Germinal center (tissue), 1 donor: ENCODE data around the gene CFAP97D2.
"Not testable (repeated sequence)": the region's sequence is repeated elsewhere in the genome, so short reads cannot be mapped to it uniquely, and the experiment has no call there.

ENCODE experiments used
- DNase-seq: peaks from one replicate; pipeline ENCODE4 v3.0.0; 2012; ENCODE audit warnings: mixed read lengths, low spot score

CFAP97D2 gene

DNA sequence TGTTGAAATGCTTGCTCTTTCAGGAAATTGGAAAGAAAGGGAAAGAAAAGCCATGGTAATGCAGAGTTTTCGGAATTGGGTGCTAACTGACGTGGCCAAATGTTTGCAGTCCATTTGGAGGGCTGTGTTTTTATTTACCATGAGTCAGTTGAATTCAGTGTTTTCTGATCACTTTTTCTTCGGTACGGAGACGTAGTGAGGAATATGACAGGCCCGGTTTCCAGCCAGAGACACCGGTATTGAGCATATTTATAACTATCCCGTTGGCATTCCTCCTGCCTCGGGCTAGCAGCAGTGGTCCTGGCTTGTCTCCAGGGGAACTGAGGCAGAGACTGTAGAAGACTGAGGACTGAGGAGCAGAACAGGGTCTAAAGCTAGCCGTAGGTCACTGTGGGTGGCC is 56.6 kb downstream of the CFAP97D2 start:
- no peak for DNase-seq

DNA sequence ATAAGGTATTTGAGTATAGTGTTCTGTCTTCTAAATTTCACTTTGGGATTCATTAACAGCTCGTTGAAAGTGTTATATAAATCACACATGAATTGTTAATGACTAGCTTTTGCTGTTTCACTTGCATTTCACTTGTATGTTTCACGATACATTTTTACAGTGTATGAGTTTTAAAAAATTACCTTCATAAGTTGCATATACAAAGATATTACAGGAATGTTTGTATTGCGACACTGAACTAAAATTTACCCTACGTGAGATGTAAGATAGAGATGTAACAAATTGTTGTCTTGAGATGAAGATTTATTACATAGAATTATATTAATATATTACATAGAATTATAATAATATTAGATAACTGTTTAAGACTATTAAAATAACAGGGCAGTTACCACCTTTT is 57.2 kb downstream of the CFAP97D2 start:
- no peak for DNase-seq

DNA sequence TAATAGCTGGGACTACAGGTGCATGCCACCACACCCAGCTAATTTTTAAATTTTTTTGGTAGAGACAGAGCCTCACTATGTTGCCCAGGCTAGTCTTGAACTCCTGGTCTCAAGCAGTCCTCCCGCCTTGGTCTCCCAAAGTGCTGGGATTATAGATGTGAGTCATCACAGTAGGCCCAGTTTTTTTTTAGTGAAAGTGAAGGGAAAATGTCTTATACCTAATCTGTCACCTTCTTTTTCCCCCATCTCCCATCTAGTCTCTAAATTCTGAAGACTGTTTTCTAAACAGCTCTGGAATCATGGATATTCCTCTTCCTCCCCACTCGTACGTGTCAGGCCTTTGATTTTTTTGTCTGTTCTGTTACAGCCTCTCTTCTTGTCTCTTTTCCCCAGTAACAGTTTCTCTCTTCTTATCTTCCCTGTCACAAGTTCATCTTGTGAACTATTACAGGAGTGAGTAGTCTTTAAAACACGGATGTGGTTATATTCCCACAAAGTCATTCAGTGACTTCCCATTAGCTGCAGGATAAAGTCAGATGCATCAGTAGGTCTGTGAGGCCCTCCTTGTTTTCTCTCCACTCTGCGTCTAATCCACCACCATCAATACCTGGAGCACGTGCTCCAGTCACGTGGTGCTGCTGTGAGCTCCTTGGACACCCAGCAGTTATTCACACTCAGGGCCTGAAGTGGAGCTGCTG is 58.5 kb downstream of the CFAP97D2 start:
- no peak for DNase-seq

DNA sequence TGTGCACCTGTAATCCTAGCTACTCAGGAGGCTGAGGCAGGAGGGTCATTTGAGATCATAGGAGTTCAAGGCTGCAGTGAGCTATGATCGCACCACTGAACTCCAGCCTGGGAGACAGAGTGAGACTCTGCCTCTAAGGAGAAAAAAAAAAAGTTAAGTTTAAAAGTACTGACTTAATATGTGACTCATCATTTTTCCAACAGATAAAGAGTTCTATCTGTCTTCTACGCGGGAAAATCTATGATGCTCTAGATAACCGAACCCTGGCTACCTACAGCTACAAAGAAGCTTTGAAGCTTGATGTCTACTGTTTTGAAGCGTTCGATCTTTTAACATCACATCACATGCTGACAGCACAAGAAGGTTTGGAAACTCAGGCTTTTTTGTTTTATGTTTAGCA is 62.9 kb downstream of the CFAP97D2 start:
- DNase-seq = no peak

DNA sequence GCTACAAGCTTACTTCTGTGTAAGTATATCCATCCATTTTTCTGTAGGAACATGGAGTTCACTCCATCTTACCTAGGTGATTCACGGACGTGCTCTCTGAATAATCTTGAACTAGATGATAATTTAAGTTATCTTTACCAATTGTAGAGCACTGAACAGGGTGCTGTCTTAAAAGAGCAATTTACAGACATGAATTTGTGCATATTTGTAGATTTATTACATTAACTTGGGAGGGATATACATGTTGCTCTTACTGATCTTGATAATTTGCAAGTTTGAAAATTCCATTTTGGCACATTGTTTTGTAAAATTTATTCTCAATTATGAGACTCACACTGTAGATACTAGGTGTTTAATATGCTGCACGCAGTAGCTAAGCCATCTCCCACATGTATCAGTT is 64.9 kb downstream of the CFAP97D2 start:
- no peak for DNase-seq

DNA sequence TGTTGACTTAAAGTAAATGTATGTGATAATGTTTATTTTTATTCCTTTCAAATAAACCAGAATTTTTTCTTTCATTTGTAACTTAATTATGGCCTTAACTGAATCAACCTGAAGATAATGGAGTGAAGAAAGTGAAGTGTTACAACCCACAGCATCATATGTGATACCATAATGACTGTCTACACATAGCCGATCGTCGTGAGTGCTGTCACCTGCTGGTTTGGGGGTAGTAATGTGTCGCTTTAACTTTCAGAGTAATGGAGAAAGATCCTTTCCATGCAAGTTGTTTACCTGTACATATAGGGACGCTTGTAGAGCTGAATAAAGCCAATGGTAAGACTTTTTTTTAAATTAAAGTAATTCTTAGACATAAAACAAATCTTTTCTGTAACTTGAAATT is 65.6 kb downstream of the CFAP97D2 start:
- DNase-seq = no peak

DNA sequence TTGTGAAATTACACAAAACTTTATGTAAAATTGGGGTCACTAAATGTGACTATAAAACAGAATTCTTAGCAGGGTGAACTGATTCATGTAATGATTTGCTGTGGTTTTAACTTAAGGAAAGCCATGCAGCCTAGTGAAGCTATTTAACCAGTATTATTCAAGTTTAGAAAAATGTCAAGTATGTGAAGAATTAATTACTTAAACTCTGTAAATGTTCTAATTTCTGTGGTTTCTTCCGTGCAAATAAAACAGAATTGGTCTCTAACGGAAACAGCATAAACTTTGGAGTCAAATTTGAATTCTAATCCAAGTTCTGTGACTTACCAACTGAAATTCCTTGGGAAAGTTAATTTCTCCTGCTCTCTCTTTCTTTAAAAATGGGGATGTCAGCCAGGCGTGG is 69.0 kb downstream of the CFAP97D2 start:
- DNase-seq = no peak

DNA sequence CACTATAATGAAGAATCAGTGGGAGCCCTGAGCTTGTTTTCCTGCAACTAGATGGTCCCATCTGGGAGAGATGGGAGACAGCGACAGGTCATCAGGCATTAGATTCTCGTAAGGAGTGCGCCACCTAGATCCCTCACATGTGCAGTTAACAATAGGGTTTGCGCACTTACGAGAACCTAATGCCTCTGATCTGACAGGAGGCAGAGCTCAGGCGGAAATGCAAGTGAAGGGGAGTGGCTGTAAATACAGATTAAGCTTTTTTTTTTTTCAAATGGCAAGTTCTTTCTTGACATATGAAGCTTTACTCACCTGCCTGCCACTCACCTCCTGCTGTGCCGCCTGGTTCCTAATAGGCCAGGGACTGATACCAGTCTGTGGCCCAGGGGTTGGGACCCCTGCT is 70.0 kb downstream of the CFAP97D2 start:
- DNase-seq = no peak

DNA sequence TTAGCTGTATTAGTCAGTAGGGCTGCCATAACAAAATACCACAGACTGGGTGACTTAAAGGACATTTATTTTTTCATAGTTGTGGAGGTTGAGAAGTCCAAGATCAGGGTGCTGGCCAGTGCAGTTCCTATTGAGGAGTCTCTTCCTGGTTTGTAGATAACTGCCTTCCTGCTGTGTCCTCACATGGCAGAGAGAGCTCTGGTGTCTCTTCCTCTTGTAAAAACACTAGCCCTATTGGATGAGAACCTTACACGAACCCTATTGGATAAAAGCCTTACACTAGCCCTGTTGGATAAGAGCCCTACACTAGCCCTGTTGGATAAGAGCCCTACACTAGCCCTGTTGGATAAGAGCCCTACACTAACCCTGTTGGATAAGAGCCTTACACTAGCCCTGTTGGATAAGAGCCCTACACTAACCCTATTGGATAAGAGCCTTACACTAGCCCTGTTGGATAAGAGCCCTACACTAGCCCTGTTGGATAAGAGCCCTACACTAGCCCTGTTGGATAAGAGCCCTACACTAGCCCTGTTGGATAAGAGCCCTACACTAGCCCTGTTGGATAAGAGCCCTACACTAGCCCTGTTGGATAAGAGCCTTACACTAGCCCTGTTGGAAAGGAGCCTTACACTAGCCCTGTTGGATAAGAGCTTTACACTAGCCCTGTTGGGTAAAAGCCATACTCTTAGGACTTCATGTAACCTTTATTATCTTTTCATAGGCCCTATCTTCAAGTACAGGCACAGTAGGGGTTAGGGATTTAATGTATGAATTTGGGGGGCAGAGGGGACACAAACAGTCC is 72.8 kb downstream of the CFAP97D2 start:
- DNase-seq = not testable (repeated sequence)

DNA sequence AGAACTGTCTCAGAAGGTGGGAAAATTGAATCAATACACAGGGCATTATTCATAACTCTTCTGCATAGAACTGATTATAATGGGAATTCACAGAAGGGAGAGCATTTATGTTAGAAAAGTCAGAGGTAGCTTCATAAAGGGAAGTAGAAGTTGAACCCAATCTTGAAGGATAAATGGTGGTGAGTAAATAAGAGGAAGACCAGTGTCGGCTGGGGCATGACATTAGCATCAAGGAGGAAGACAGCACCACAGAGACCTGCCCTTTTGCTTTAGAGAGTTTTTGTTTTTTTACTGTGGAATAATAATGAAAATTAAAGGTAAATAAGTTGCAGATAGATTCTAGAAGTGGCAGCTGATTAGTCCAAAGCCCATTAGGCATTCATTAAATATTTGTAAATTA is 77.5 kb downstream of the CFAP97D2 start:
- DNase-seq = no peak

DNA sequence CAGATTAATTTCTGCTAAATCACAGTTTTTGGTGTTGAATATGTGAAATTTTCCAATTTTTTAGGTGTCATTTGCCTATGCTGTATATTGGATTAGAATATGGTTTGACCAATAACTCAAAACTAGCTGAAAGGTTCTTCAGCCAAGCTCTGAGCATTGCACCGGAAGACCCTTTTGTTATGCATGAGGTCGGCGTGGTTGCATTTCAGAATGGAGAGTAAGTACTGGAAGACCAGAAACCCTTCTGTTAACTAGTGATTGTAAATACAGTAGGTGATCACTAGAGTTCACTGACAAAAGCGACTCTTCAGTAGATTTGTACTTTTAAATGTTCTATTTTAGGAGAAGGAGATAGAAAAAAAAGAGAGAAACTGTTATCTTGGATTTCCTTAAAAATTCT is 78.0 kb downstream of the CFAP97D2 start:
- no peak for DNase-seq

DNA sequence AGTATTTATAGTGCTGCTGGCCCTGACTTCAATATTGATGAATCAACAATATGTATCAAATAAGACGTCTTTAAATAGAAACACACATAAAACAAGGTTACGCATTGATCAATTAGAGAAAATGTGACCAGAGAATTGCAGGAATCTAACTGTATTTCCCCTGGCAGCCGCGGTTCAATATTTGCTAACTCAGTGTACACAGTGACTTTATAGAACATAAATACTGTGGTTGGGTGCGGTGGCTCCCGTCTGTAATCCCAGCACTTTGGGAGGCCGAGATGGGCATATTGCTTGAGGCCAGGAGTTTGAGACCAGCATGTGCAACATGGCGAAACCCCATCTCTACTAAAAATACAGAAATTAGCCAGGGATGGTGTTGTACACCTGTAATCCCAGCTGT is 79.5 kb downstream of the CFAP97D2 start:
- DNase-seq = no peak

DNA sequence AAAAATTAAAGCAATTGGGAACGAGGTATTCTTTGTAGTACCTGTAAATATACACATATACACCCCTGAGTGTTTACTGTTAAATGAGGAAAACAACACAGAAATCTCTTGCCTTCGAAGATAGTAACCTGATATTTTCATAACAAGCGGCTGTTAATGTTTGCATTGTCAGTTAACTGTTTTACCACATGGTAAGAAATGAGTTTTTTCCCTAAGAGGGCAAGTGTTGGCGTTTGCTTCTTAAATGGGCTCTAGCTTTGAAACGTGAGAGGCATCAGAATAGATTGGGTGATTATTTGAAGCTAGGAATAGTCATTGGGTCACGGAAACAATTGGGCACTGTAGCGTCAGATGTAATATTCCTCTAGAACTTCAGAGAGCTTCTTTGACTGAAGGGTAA is 80.3 kb downstream of the CFAP97D2 start:
- DNase-seq = no peak

DNA sequence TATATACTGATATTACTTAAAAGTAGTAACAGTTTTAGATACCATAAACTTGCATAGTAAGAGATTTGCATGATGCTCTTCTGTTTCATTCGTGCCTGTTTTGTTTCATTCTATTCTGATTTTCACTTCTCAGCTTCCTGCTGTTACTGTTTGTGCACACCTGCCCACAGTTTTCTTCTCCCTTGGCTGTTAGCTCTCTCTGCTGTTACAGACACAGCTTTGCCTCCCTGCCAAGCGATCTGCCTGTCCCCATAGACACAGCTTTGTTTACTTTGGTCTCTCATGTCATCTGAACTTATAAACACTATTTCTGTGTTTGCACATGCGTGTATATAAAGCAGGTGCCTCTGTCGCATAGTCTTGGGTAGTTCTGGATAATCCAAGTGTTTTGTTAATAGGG is 80.9 kb downstream of the CFAP97D2 start:
- DNase-seq = no peak

DNA sequence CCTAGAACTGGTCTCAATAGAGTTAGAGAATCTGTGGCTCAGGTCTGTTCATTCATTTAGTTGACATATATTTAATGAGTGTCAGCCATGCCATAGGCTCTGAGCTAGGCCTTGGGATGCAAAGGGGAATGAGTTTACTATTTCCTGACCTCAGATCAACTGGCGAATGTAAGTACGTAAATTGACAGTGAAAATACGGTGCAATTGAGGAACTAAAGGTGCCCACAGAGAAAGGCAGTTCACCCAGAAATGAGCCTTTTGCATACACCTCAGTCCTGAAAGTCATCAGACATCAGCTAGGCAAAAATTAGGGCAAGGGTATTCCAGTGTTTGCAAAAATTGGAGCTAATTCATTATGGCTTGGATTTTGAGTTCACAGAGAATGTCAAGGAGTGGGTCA is 81.8 kb downstream of the CFAP97D2 start:
- DNase-seq = no peak

DNA sequence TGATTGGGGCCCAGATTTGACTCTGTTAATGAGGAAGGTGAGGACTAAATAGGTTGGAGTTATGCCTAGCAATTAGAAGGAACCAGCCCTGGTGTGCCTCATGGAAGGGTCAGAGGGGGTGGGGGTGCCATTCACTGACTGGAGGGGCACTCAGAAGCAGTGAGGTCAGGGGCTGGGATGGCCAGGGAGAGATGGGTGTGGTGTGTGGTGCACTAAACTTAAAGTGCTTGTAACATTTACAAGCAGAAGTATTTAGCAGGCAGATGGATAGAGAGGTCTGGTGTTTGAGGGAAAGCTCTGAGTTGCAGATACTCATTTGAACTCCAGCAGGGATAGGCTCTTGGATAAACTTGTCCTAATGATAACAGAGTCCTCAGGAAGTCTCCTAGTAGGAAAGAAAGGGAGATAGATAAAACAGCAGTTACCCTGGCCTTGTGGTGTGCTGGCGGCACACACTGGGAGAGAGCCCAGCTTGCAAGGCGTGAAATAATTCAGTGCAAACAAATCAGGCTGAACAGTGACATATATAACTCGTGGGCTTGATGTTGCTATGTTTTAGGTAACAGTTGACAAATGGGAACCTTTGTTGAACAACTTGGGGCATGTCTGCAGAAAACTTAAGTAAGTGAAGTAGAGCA is 82.4 kb downstream of the CFAP97D2 start:
- DNase-seq = no peak

DNA sequence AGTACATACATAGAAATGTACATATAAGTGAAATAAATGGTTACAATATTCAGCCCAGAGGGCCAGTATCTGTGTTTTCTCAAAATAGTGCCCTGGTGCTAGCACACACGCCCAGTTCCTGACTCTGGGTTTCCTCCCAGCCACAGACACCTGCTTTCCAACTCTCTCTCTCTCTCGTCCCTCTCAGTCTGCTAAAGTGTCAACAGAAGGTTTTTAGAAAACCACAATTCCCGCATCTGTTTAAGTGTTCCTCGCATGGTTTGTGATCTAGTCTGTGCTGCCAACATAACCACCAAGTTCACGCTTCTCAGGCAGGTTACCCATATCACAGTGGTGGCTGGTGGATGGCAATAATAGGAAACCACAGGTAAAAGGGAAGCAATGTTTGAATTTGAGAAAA is 84.5 kb downstream of the CFAP97D2 start:
- no peak for DNase-seq

DNA sequence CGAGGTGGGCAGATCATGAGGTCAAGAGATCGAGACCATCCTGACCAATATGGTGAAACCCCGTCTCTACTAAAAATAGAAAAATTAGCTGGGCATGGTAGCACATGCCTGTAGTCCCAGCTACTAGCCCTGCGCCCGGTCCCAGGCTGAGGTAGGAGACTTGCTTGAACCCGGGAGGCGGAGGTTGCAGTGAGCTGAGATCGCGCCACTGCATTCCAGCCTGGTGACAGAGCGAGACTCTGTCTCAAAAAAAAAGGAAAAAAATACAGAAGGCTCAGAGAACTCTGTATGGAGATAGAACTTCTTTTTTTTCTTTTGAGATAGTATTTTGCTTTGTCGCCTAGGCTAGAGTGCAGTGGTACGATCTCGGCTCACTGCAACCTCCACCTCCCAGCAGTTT is 85.3 kb downstream of the CFAP97D2 start:
- DNase-seq = not testable (repeated sequence)

DNA sequence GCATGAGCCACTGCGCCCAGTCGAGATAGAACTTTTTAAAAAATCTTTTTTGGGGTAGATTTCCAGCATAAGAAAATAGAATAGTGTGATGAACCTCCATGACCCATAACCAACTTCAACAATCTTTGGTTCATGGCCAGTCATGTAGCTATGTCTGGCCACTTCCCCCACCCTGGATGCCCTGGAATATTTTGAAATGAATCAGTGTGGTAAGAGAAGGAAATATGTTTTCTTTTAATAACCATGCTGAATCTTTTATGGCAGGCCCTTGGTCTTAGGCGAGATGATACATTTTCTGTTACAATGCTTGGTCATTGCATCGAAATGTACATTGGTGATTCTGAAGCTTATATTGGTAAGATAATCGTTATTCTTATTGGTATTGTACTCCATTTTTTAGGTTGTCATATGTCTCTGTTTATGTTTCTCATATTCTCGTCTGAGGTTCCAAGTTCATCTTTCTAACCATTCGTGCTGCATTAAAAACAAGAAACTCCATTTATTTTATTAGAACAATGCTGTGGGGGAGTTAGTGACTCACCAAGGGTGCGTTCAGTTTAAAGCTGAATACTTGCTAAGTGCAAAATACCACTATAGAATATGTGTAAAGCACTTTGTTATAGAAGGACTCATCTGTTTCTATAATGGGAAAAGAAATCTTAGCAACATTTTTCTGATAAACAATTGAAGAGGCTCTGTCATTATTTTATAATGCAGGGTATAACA is 86.0 kb downstream of the CFAP97D2 start:
- DNase-seq = no peak

DNA sequence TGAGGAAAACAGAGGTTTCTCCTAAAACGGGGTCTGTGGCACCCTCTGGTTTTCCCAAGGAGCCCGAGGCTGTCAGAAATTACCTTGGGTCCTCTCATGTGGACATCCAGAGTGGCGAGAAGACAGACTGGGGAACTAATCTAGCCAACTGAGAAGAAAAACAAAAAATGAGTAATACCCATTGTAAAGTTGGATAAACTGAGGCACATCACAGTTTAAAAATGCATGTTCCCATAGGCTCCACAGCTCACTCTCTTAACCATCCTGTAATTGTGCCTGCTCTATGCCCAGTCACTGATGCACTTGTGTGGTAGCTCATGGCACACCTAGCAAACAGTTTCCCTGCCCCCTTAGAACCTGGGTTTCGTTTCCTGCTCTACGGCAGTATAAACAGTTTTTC is 87.2 kb downstream of the CFAP97D2 start:
- DNase-seq = no peak

DNA sequence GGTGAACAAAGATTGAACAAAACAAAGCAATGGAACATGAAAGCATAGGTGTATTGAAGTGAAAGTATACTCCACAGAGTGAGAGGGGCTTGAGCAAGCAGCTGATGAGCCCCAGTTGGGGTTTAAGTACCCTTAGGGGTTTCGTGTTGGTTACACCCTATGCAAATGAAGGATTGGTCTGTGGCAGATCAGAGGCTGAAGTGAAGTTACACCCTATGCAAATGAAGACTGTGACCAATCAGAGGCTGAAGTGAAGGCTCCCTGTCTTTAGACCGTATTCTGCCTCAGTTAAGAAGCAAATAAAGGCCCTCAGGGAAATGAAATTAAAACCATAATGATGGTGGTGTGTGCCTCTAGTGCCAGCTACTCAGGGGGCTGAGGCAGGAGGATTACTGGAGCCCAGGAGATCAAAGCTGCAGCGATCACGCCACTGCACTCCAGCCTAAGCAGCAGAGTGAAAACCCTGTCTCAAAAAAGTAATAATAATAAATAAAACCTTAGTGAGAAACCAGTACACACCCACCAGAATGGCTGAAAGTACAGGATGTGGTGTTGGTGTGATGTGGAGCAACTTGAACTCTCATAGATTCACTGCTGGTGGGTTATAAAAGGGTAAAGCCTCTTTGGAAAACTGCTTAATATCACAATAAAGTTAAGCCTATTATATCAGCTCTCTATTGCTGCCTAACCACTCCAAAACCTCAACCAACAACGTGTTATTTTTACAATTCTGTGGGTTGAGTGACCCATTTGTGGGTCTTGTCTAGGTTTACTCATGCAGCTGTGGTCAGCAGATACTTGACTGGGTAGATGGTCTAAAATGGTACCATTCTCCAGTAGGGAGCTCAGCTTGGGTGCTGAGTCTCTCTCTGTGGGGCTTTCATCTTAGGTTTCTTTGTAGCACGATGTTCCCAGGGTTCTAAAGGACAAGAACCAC is 89.6 kb downstream of the CFAP97D2 start:
- DNase-seq = no peak
